ENCODE measurements around the gene TMC8. TPM values are rescaled to one million over a fixed set of nuclear protein-coding genes. Genes with fewer than 3 reads are reported as not detected.

The TMC8 gene
- polyA plus RNA-seq, 2 of the 4 experiments (the other 2 are of a cell fraction) = 0.14 to 0.26 TPM

DNA sequence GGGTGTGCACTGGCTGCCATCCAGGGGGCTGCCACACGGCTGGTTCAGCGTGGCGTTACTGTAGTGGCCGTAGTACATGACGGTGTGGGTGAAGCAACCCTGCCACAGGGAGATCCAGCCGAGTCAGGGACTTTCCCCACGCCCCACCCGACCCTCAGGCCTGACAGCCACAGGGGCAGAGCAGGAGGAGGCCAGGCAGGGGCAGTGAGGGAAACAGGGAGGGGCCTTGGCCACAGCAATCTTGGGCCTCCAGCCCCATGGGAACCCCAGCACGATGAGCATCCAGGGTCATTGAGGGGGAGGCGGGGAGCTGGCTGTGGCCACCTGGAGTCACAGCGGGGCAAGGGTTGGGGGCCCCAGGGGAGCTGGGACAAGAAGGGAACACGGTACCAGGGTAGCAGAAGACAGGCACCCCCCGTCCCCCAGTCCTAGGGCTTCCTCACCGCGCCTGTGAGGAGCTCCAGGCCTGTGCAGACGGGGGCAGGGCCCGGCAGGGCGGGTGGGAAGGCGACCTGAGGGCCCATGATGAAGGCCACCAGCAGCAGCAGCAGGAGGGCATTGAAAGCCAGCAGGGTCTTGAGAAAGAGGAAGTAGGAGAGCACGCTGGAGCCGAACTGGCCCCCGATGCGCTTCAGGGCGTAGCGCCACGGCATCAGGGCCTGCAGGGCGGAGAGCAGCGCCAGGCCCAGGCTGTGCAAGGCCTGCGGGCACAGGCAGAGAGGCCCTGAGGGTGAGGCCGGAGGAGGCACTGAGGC is 6.3 kb upstream of the TMC8 start:
- no peak for FAIRE-seq

DNA sequence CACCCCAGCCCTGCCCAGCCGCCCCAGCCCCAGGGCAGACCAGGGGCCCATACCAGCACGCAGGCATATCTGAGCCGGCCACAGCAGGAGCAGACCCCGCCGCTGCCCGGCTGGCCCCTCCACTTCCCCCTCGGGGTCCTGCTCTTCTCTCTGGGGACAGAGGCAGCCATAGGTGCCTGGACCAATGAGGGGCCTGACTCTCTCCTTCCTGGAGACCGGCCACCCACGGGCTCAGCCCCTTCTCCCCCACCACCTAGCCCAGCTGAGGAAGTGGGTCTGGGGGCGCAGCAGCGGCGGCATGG is 5.8 kb upstream of the TMC8 start:
- FAIRE-seq = no peak

More for the DNA sequence above, 6.3 kb upstream of the TMC8 start:
- no peak for ATAC-seq
- no peak overlapping the region for H3K4me2 ChIP-seq
- H3K4me3 ChIP-seq = no peak overlapping the region
- CTCF ChIA-PET = interaction anchor here (1.0 to 13.7 kb wide), 8 partner anchors 8 to 127 kb away, joined by 3 to 164 read pairs (median 4); no protein-coding TSS in a partner anchor
- no peak overlapping the region for H3K27ac ChIP-seq
- H3K4me1 ChIP-seq = peaks cover 14% of the 10 kb centered on the region
- no peak for DNase-seq (ENCODE audit: low read depth in 1 of 2, low spot score in 1 of 2)
- no peaks in the 10 kb centered on the region for H3K9me3 ChIP-seq
- POLR2A ChIA-PET = no interaction called here
- TF ChIP-seq ZSCAN20 (CRISPR knock-in tag; IDR thresholded peaks at IDR 0.05) (no peak), MAZ (IDR thresholded peaks at IDR 0.05; ENCODE audit: borderline replicate concordance, low read depth, low read length) (no peak), SREBF2 (IDR thresholded peaks at IDR 0.05) (no peak), GATA3 (IDR thresholded peaks at IDR 0.05; ENCODE audit: borderline replicate concordance) (no peak), POLR2A (IDR thresholded peaks at IDR 0.05; ENCODE audit: low read length) (no peak), MAFK (IDR thresholded peaks at IDR 0.05; ENCODE audit: partially characterized antibody) (no peak), EHMT2 (IDR thresholded peaks at IDR 0.05; ENCODE audit: low read depth) (no peak), HOXB13 (CRISPR knock-in tag; IDR thresholded peaks at IDR 0.05; ENCODE audit: low read depth) (no peak), TP53 (CRISPR knock-in tag; IDR thresholded peaks at IDR 0.05) (no peak), EHF (CRISPR knock-in tag; IDR thresholded peaks at IDR 0.05) (no peak), RNF2 (IDR thresholded peaks at IDR 0.05; ENCODE audit: borderline replicate concordance, low read depth) (no peak), KDM1A (IDR thresholded peaks at IDR 0.05; ENCODE audit: low read depth) (no peak), NFE2L2 (conservative IDR thresholded peaks at IDR 0.05; ENCODE audit: low read length) (no peak), JUN (IDR thresholded peaks at IDR 0.05) (no peak), RARB (CRISPR knock-in tag; IDR thresholded peaks at IDR 0.05) (no peak), RFX5 (IDR thresholded peaks at IDR 0.05) (no peak)
- TF ChIP-seq, protein P1, sequence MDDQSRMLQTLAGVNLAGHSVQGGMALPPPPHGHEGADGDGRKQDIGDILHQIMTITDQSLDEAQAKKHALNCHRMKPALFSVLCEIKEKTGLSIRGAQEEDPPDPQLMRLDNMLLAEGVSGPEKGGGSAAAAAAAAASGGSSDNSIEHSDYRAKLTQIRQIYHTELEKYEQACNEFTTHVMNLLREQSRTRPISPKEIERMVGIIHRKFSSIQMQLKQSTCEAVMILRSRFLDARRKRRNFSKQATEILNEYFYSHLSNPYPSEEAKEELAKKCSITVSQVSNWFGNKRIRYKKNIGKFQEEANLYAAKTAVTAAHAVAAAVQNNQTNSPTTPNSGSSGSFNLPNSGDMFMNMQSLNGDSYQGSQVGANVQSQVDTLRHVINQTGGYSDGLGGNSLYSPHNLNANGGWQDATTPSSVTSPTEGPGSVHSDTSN (IDR thresholded peaks at IDR 0.05) = no peak
- TF ChIP-seq, protein P2, sequence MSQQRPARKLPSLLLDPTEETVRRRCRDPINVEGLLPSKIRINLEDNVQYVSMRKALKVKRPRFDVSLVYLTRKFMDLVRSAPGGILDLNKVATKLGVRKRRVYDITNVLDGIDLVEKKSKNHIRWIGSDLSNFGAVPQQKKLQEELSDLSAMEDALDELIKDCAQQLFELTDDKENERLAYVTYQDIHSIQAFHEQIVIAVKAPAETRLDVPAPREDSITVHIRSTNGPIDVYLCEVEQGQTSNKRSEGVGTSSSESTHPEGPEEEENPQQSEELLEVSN (IDR thresholded peaks at IDR 0.05; ENCODE audit: borderline replicate concordance, low read depth) = no peak
- 86% methylated on average over 25 of the region's 30 CpGs for WGBS (ENCODE audit: missing lambda C conversion rate)

More for the DNA sequence above, 5.8 kb upstream of the TMC8 start:
- Histone ChIP-seq H3K9me3 (no peaks in the 10 kb centered on the region), H3K4me2 (no peak overlapping the region), H3K27ac (no peak overlapping the region), H3K4me1 (peaks cover 14% of the 10 kb centered on the region), H3K4me3 (no peak overlapping the region)
- WGBS (ENCODE audit: missing lambda C conversion rate) = 90% methylated on average over 12 of the region's 12 CpGs
- ATAC-seq (no peak), DNase-seq (ENCODE audit: low read depth in 1 of 2, low spot score in 1 of 2) (no peak)
- TF ChIP-seq, protein P3, sequence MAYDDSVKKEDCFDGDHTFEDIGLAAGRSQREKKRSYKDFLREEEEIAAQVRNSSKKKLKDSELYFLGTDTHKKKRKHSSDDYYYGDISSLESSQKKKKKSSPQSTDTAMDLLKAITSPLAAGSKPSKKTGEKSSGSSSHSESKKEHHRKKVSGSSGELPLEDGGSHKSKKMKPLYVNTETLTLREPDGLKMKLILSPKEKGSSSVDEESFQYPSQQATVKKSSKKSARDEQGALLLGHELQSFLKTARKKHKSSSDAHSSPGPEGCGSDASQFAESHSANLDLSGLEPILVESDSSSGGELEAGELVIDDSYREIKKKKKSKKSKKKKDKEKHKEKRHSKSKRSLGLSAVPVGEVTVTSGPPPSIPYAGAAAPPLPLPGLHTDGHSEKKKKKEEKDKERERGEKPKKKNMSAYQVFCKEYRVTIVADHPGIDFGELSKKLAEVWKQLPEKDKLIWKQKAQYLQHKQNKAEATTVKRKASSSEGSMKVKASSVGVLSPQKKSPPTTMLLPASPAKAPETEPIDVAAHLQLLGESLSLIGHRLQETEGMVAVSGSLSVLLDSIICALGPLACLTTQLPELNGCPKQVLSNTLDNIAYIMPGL (CRISPR knock-in tag; IDR thresholded peaks at IDR 0.05; ENCODE audit: borderline replicate concordance) = no peak
- TF ChIP-seq POLR2AphosphoS2 (conservative IDR thresholded peaks at IDR 0.05; ENCODE audit: low read length) = no peak
- POLR2A ChIA-PET = no interaction called here
- CTCF ChIA-PET = interaction anchor here (0.6 to 13.7 kb wide), 9 partner anchors 8 to 1879 kb away, joined by 3 to 164 read pairs (median 4); no protein-coding TSS in a partner anchor
